Memory B cell (primary cell): ENCODE measurements around the gene STAT4.

Source experiments
- ATAC-seq: fragments of 150-1000 bp; cut with Tn5 transposase; 2 replicates; pipeline ENCODE4 v1.10.0; 2021; ENCODE audit warnings: low read depth, mild to moderate bottlenecking, moderate library complexity
- DNase-seq, 2 donors: peaks; one replicate each; pipeline ENCODE4 v3.0.0; 2022; ENCODE audit warnings: low spot score in 2 of 2
- H3K27ac Mint-ChIP-seq: one replicate; pipeline ENCODE4 v1.8.0; 2022; ENCODE audit warnings: mild to moderate bottlenecking, moderate library complexity, mixed read lengths
- H3K27me3 Mint-ChIP-seq: one replicate; pipeline ENCODE4 v1.8.0; 2022; ENCODE audit warnings: mixed read lengths
- H3K36me3 Mint-ChIP-seq: one replicate; pipeline ENCODE4 v1.8.0; 2022; ENCODE audit warnings: mild to moderate bottlenecking, mixed read lengths
- H3K4me1 Mint-ChIP-seq: one replicate; pipeline ENCODE4 v1.8.0; 2022; ENCODE audit warnings: mixed read lengths
- H3K4me3 Mint-ChIP-seq: one replicate; pipeline ENCODE4 v1.8.0; 2022; ENCODE audit warnings: mild to moderate bottlenecking, moderate library complexity, mixed read lengths
- H3K9me3 Mint-ChIP-seq: one replicate; pipeline ENCODE4 v1.8.0; 2022; ENCODE audit warnings: mixed read lengths

STAT4 gene

GRCh38 chr2:191070276-191070675 is 80.5 kb downstream of the STAT4 start:
- Mint-ChIP-seq H3K27me3 (peaks cover 3% of the 10 kb centered on the region), H3K9me3 (no peaks in the 10 kb centered on the region), H3K27ac (no peak overlapping the region), H3K36me3 (no peaks in the 10 kb centered on the region), H3K4me1 (no peaks in the 10 kb centered on the region), H3K4me3 (no peak overlapping the region)
- ATAC-seq (no peak), DNase-seq (no peak)

- ATAC-seq (no peak), DNase-seq (no peak)
- Mint-ChIP-seq H3K36me3 (peaks cover 2% of the 10 kb centered on the region), H3K27me3 (peaks cover 3% of the 10 kb centered on the region), H3K9me3 (no peaks in the 10 kb centered on the region), H3K27ac (no peak overlapping the region), H3K4me1 (no peaks in the 10 kb centered on the region), H3K4me3 (no peak overlapping the region)
Observed at GRCh38 chr2:191069606-191070005, 81.2 kb downstream of the STAT4 start.

GRCh38 chr2:191066919-191067233 is 83.9 kb downstream of the STAT4 start:
- Mint-ChIP-seq H3K9me3 (no peaks in the 10 kb centered on the region), H3K36me3 (peaks cover 4% of the 10 kb centered on the region), H3K4me1 (no peaks in the 10 kb centered on the region), H3K27me3 (peaks cover 4% of the 10 kb centered on the region), H3K4me3 (no peak overlapping the region), H3K27ac (no peak overlapping the region)
- ATAC-seq (no peak), DNase-seq (no peak)

GRCh38 chr2:191066197-191066918 is 84.4 kb downstream of the STAT4 start:
- Mint-ChIP-seq H3K27ac (no peak overlapping the region), H3K9me3 (no peaks in the 10 kb centered on the region), H3K4me1 (no peaks in the 10 kb centered on the region), H3K4me3 (no peak overlapping the region), H3K36me3 (peaks cover 4% of the 10 kb centered on the region), H3K27me3 (peaks cover 4% of the 10 kb centered on the region)
- DNase-seq (no peak), ATAC-seq (no peak)

GRCh38 chr2:191065785-191066184 is 85.0 kb downstream of the STAT4 start:
- DNase-seq (no peak), ATAC-seq (no peak)
- H3K27me3 Mint-ChIP-seq: peaks cover 4% of the 10 kb centered on the region
- H3K4me1 Mint-ChIP-seq: no peaks in the 10 kb centered on the region
- H3K36me3 Mint-ChIP-seq: peaks cover 4% of the 10 kb centered on the region
- H3K27ac Mint-ChIP-seq: no peak overlapping the region
- H3K4me3 Mint-ChIP-seq: no peak overlapping the region
- no peaks in the 10 kb centered on the region for H3K9me3 Mint-ChIP-seq

GRCh38 chr2:191064590-191064989 is 86.2 kb downstream of the STAT4 start:
- H3K27me3 Mint-ChIP-seq: peaks cover 4% of the 10 kb centered on the region
- no peaks in the 10 kb centered on the region for H3K4me1 Mint-ChIP-seq
- H3K9me3 Mint-ChIP-seq: no peaks in the 10 kb centered on the region
- ATAC-seq: no peak
- peaks cover 4% of the 10 kb centered on the region for H3K36me3 Mint-ChIP-seq
- H3K4me3 Mint-ChIP-seq: no peak overlapping the region
- H3K27ac Mint-ChIP-seq: no peak overlapping the region
- DNase-seq: no peak

GRCh38 chr2:191063584-191063983 is 87.2 kb downstream of the STAT4 start:
- Mint-ChIP-seq H3K9me3 (no peaks in the 10 kb centered on the region), H3K27ac (no peak overlapping the region), H3K4me3 (no peak overlapping the region), H3K27me3 (peaks cover 6% of the 10 kb centered on the region), H3K36me3 (peaks cover 4% of the 10 kb centered on the region), H3K4me1 (no peaks in the 10 kb centered on the region)
- ATAC-seq (no peak), DNase-seq (no peak)

- H3K4me3 Mint-ChIP-seq: no peak overlapping the region
- no peaks in the 10 kb centered on the region for H3K9me3 Mint-ChIP-seq
- H3K36me3 Mint-ChIP-seq: peaks cover 4% of the 10 kb centered on the region
- ATAC-seq: no peak
- peaks cover 7% of the 10 kb centered on the region for H3K27me3 Mint-ChIP-seq
- H3K4me1 Mint-ChIP-seq: no peaks in the 10 kb centered on the region
- DNase-seq: no peak
- no peak overlapping the region for H3K27ac Mint-ChIP-seq
Observed at GRCh38 chr2:191061381-191061980, 89.3 kb downstream of the STAT4 start.

GRCh38 chr2:191059308-191059707 is 91.5 kb downstream of the STAT4 start:
- Mint-ChIP-seq H3K9me3 (no peaks in the 10 kb centered on the region), H3K4me3 (no peak overlapping the region), H3K4me1 (peaks cover 5% of the 10 kb centered on the region), H3K27ac (no peak overlapping the region), H3K36me3 (no peaks in the 10 kb centered on the region), H3K27me3 (peaks cover 5% of the 10 kb centered on the region)
- ATAC-seq: no peak
- no peak for DNase-seq

GRCh38 chr2:191056228-191056627 is 94.6 kb downstream of the STAT4 start:
- no peak overlapping the region for H3K4me3 Mint-ChIP-seq
- no peak for DNase-seq
- no peaks in the 10 kb centered on the region for H3K9me3 Mint-ChIP-seq
- H3K27ac Mint-ChIP-seq: no peak overlapping the region
- H3K27me3 Mint-ChIP-seq: peaks cover 8% of the 10 kb centered on the region
- no peaks in the 10 kb centered on the region for H3K36me3 Mint-ChIP-seq
- peak; percentile 32 for ATAC-seq
- peaks cover 5% of the 10 kb centered on the region for H3K4me1 Mint-ChIP-seq

- Mint-ChIP-seq H3K27me3 (peaks cover 8% of the 10 kb centered on the region), H3K36me3 (no peaks in the 10 kb centered on the region), H3K4me1 (peaks cover 5% of the 10 kb centered on the region), H3K4me3 (no peak overlapping the region), H3K9me3 (no peaks in the 10 kb centered on the region), H3K27ac (no peak overlapping the region)
- DNase-seq: no peak
- ATAC-seq: no peak
Observed at GRCh38 chr2:191053256-191053655, 97.5 kb downstream of the STAT4 start.

GRCh38 chr2:191051825-191052778 is 98.7 kb downstream of the STAT4 start:
- Mint-ChIP-seq H3K36me3 (no peaks in the 10 kb centered on the region), H3K9me3 (no peaks in the 10 kb centered on the region), H3K27me3 (peaks cover 8% of the 10 kb centered on the region), H3K4me1 (peaks cover 5% of the 10 kb centered on the region), H3K27ac (no peak overlapping the region), H3K4me3 (no peak overlapping the region)
- ATAC-seq (peak; percentile 75), DNase-seq (peak in 1 of 2 donors; percentile 40)

- DNase-seq (no peak), ATAC-seq (no peak)
- Mint-ChIP-seq H3K36me3 (no peaks in the 10 kb centered on the region), H3K4me3 (no peak overlapping the region), H3K27ac (no peak overlapping the region), H3K27me3 (peaks cover 6% of the 10 kb centered on the region), H3K4me1 (peaks cover 2% of the 10 kb centered on the region), H3K9me3 (no peaks in the 10 kb centered on the region)
Observed at GRCh38 chr2:191051177-191051576, 99.6 kb downstream of the STAT4 start.

- Mint-ChIP-seq H3K4me1 (peaks cover 3% of the 10 kb centered on the region), H3K27me3 (peaks cover 6% of the 10 kb centered on the region), H3K4me3 (no peak overlapping the region), H3K36me3 (no peaks in the 10 kb centered on the region), H3K9me3 (no peaks in the 10 kb centered on the region), H3K27ac (no peak overlapping the region)
- DNase-seq (no peak), ATAC-seq (no peak)
Observed at GRCh38 chr2:191050640-191050987, 100.2 kb downstream of the STAT4 start.
